ENCODE measurements around the gene AVPI1. TPM values are rescaled to one million over a fixed set of nuclear protein-coding genes. Genes with fewer than 3 reads are reported as not detected.

Gene AVPI1
- total and polyA plus RNA-seq, 2 of the 13 experiments (the other 11 are each of a cell fraction or from before 2014, with no cell fraction given) = 39.8 to 61.2 TPM

DNA sequence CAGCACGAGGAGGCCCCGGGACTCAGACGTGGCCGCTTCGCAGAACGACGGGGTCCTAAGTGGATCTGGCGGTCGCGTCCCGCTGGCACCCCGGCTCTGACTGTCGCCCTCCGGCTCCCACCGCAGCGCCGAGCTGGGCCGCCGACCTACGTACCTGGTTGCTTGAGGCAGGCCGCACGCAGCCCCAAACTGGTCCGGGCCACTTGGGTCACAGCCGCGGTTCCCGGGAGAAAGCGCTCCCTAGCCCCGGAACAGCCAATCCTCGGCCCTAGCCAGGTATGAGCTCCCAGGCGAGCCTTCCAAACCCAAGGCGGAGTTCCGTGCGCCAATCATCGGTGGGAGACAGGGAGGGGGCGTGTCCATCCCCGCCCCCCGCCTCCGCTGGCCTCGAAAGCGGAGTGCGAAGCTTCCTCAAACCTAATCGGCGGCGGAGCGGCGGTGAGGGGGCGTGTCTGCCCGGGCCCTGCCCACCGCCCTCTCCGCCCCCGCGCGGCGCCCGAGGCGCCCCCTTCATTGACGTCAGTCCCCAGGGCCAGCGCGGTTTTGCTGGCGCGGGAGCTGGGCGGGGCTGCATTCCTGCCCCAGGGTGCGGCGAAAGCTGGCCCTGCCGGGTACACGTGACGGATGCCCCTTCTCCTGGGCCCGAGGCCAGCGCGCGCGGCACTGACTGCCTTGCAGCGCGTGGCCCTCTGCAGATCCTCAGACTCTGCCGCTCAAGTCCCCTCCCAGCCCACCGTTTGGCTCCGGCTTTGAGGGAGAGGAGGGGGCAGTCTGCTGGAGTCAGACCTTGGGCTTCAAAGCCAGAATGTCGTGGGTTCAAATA lies at the start of gene AVPI1 (continued):
- TF ChIP-seq GFI1 (CRISPR knock-in tag; IDR thresholded peaks at IDR 0.05; ENCODE audit: borderline replicate concordance) (no peak; the same call in 1 of the 2 replicates), ZNF501 (CRISPR knock-in tag; IDR thresholded peaks at IDR 0.05) (peak; percentile 78), CHD2 (IDR thresholded peaks at IDR 0.05; ENCODE audit: low read depth, low read length) (no peak), JDP2 (CRISPR knock-in tag; IDR thresholded peaks at IDR 0.05; ENCODE audit: borderline replicate concordance) (no peak), TMF1 (CRISPR knock-in tag; IDR thresholded peaks at IDR 0.05; ENCODE audit: low read depth) (peak; percentile 84), ZNF710 (CRISPR knock-in tag; IDR thresholded peaks at IDR 0.05; ENCODE audit: borderline replicate concordance) (peak; percentile 78; the same call in 1 of the 2 replicates), PREB (CRISPR knock-in tag; IDR thresholded peaks at IDR 0.05) (0 out of 2 replicates have a peak, but pooled peaks have one; percentile 75), ZNF44 (CRISPR knock-in tag; IDR thresholded peaks at IDR 0.05) (no peak), RARA (CRISPR knock-in tag; IDR thresholded peaks at IDR 0.05) (peak; percentile 67), MBNL3 (CRISPR knock-in tag; conservative IDR thresholded peaks at IDR 0.05) (no peak), IKZF4 (CRISPR knock-in tag; IDR thresholded peaks at IDR 0.05; ENCODE audit: borderline replicate concordance, low read depth, not compliant biosample characterization) (peak; percentile 47), KDM3A (CRISPR knock-in tag; IDR thresholded peaks at IDR 0.05; ENCODE audit: low read depth) (peak; percentile 92), CBX1 (IDR thresholded peaks at IDR 0.05; ENCODE audit: low read depth) (peak; percentile 1), THYN1 (CRISPR knock-in tag; IDR thresholded peaks at IDR 0.05; ENCODE audit: borderline replicate concordance, low read depth) (no peak), ZBTB46 (CRISPR knock-in tag; IDR thresholded peaks at IDR 0.05; ENCODE audit: borderline replicate concordance) (no peak), DDIT3 (CRISPR knock-in tag; IDR thresholded peaks at IDR 0.05) (no peak)
- TF ChIP-seq, protein P1, sequence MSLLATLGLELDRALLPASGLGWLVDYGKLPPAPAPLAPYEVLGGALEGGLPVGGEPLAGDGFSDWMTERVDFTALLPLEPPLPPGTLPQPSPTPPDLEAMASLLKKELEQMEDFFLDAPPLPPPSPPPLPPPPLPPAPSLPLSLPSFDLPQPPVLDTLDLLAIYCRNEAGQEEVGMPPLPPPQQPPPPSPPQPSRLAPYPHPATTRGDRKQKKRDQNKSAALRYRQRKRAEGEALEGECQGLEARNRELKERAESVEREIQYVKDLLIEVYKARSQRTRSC (CRISPR knock-in tag; IDR thresholded peaks at IDR 0.05; ENCODE audit: low read depth) = no peak; the same call in 1 of the 2 replicates
- TF ChIP-seq, protein P2, sequence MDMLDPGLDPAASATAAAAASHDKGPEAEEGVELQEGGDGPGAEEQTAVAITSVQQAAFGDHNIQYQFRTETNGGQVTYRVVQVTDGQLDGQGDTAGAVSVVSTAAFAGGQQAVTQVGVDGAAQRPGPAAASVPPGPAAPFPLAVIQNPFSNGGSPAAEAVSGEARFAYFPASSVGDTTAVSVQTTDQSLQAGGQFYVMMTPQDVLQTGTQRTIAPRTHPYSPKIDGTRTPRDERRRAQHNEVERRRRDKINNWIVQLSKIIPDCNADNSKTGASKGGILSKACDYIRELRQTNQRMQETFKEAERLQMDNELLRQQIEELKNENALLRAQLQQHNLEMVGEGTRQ (IDR thresholded peaks at IDR 0.05; ENCODE audit: low read depth, low read length) = peak; percentile 81
- TF ChIP-seq, protein P2 (CRISPR knock-in tag; IDR thresholded peaks at IDR 0.05; ENCODE audit: borderline replicate concordance) = peak; percentile 87
- TF ChIP-seq, protein P3, sequence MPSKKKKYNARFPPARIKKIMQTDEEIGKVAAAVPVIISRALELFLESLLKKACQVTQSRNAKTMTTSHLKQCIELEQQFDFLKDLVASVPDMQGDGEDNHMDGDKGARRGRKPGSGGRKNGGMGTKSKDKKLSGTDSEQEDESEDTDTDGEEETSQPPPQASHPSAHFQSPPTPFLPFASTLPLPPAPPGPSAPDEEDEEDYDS (CRISPR knock-in tag; IDR thresholded peaks at IDR 0.05) = peak; percentile 91

Data from HepG2 (cell line).